SK-N-SH (cell line): ENCODE results near the gene PHF12. TPM values are rescaled to one million over a fixed set of nuclear protein-coding genes. Genes with fewer than 3 reads are reported as not detected.

Experiments used
- CTCF ChIA-PET: fragments of 300-600, 350-600 bp; formaldehyde crosslinking; extraction: SDS; loops from one replicate; lab custom pipeline; 2021; lab: Yijun Ruan, JAX
- POLR2A ChIA-PET: fragments of 350-600 bp; sonication (Branson Sonifier 250); formaldehyde crosslinking; extraction: SDS; loops from one replicate; lab custom pipeline; 2020; ENCODE audit warnings: antibody characterized with exemption, inconsistent platforms; lab: Yijun Ruan, JAX
- DNase-seq: peaks from one replicate; pipeline ENCODE4 v3.0.0; 2012
- H2AFZ ChIP-seq: fragments of 200-600 bp; sonication (generic); 2 replicates; pipeline ENCODE4 v1.8.1; 2016; ENCODE audit warnings: antibody characterized with exemption, mild to moderate bottlenecking, low read depth
- H3F3A ChIP-seq: fragments of 200-600 bp; sonication (generic); replicated peaks from 2 replicates; pipeline ENCODE3; 2016; ENCODE audit warnings: antibody characterized with exemption, mild to moderate bottlenecking; ENCODE audit not compliant: insufficient read depth
- H3K27ac ChIP-seq, 2 experiments: fragments of 200-500 bp in 1 of 2; fragments of 200-600 bp in 1 of 2; sonication (Bioruptor generic) in 1 of 2; sonication (generic), shearing (Covaris generic) in 1 of 2; 2 replicates each; pipeline versions ENCODE4 v1.5.1 to v1.6.1; 2014 to 2016; ENCODE audit warnings: low read depth in 2 of 2, inconsistent platforms in 1 of 2, low read length in 1 of 2, mild to moderate bottlenecking in 1 of 2, mixed read lengths in 1 of 2
- H3K27me3 ChIP-seq: fragments of 200-600 bp; sonication (generic), shearing (Covaris generic); 2 replicates; pipeline ENCODE4 v1.6.1; 2016; ENCODE audit warnings: mixed run types; ENCODE audit not compliant: insufficient read depth
- H3K36me3 ChIP-seq, 2 experiments: fragments of 200-500 bp in 1 of 2; fragments of 200-600 bp in 1 of 2; sonication (Bioruptor generic) in 1 of 2; sonication (generic) in 1 of 2; replicated peaks in 1 of 2; 2 replicates each; pipeline versions ENCODE3 to v1.5.1; 2014 to 2016; ENCODE audit warnings: low read length in 1 of 2, mild to moderate bottlenecking in 1 of 2; ENCODE audit not compliant: insufficient read depth in 2 of 2, control insufficient read depth in 1 of 2
- H3K4me1 ChIP-seq, 2 experiments: fragments of 200-500 bp in 1 of 2; fragments of 200-600 bp in 1 of 2; sonication (Bioruptor generic) in 1 of 2; sonication (generic), shearing (Covaris generic) in 1 of 2; 2 replicates each; pipeline versions ENCODE4 v1.5.1 to v1.6.1; 2014 to 2016; ENCODE audit warnings: low read depth in 1 of 2, low read length in 1 of 2, mixed run types in 1 of 2; ENCODE audit not compliant: insufficient read depth in 2 of 2, control insufficient read depth in 1 of 2
- H3K4me2 ChIP-seq: fragments of 200-600 bp; sonication (generic), shearing (Covaris generic); 2 replicates; pipeline ENCODE4 v1.6.1; 2017; ENCODE audit warnings: mixed run types
- H3K4me3 ChIP-seq, 2 experiments: fragments of 200-500 bp in 1 of 2; fragments of 200-600 bp in 1 of 2; sonication (Bioruptor generic) in 1 of 2; sonication (generic), shearing (Covaris generic) in 1 of 2; 2 replicates each; pipeline versions ENCODE4 v1.5.1 to v1.8.1; 2014 to 2016; ENCODE audit warnings: low read depth in 2 of 2, inconsistent platforms in 1 of 2, low read length in 1 of 2, mild to moderate bottlenecking in 1 of 2, mixed read lengths in 1 of 2, moderate library complexity in 1 of 2
- H3K79me2 ChIP-seq: fragments of 200-600 bp; sonication (generic); 2 replicates; pipeline ENCODE4 v1.8.1; 2017; ENCODE audit warnings: mild to moderate bottlenecking; ENCODE audit not compliant: insufficient read depth
- H3K9ac ChIP-seq: fragments of 200-600 bp; sonication (generic); 2 replicates; pipeline ENCODE4 v1.6.1; 2017; ENCODE audit warnings: mixed run types
- H3K9me2 ChIP-seq: fragments of 200-600 bp; sonication (generic); 2 replicates; pipeline ENCODE4 v1.6.1; 2017; ENCODE audit warnings: mixed run types
- H3K9me3 ChIP-seq: fragments of 200-600 bp; sonication (generic); 2 replicates; pipeline ENCODE4 v1.6.1; 2017; ENCODE audit warnings: mixed run types, mild to moderate bottlenecking, moderate library complexity
- H4K20me1 ChIP-seq: fragments of 200-600 bp; sonication (generic); 2 replicates; pipeline ENCODE4 v1.6.1; 2017; ENCODE audit warnings: mild to moderate bottlenecking, mixed run types; ENCODE audit not compliant: insufficient read depth
- CHD2 ChIP-seq: fragments of 150-350 bp; IDR thresholded peaks from 2 replicates; pipeline ENCODE4 v1.6.1; 2018; ENCODE audit warnings: low read length; ENCODE audit not compliant: partially characterized antibody
- ELF1 ChIP-seq: IDR thresholded peaks from 2 replicates; pipeline ENCODE4 v1.4.0; 2012
- EP300 ChIP-seq, 2 experiments: IDR thresholded peaks; 2 replicates each; pipeline versions ENCODE4 v1.4.0 to v1.6.1; 2012; ENCODE audit warnings: borderline replicate concordance in 1 of 2, low read depth in 1 of 2, low read length in 1 of 2
- FOSL2 ChIP-seq: IDR thresholded peaks from 2 replicates; pipeline ENCODE4 v1.4.0; 2012; ENCODE audit warnings: low read depth, mild to moderate bottlenecking, moderate library complexity, borderline replicate concordance
- FOXJ3 ChIP-seq: sonication (generic); formaldehyde crosslinking; IDR thresholded peaks from 2 replicates; pipeline ENCODE4 v1.5.1; 2020; ENCODE audit warnings: mild to moderate bottlenecking, missing genetic modification reagents
- FOXM1 ChIP-seq: IDR thresholded peaks from 2 replicates; pipeline ENCODE4 v1.4.0; 2012; ENCODE audit warnings: low read depth, mild to moderate bottlenecking
- IRF3 ChIP-seq: fragments of 150-350 bp; IDR thresholded peaks from 2 replicates; pipeline ENCODE4 v1.6.1; 2016; ENCODE audit warnings: mild to moderate bottlenecking, low read depth, low read length
- MAX ChIP-seq: IDR thresholded peaks from 2 replicates; pipeline ENCODE4 v1.4.0; 2012; ENCODE audit warnings: low read depth
- MEF2A ChIP-seq: IDR thresholded peaks from 2 replicates; pipeline ENCODE4 v1.4.0; 2012; ENCODE audit warnings: low read depth, borderline replicate concordance
- MXI1 ChIP-seq: IDR thresholded peaks from 2 replicates; pipeline ENCODE4 v1.6.1; 2012; ENCODE audit warnings: mild to moderate bottlenecking, low read depth, low read length, improper control_type of control experiment
- NFIC ChIP-seq: IDR thresholded peaks from 2 replicates; pipeline ENCODE4 v1.4.0; 2012; ENCODE audit warnings: borderline replicate concordance
- PBX3 ChIP-seq: IDR thresholded peaks from 2 replicates; pipeline ENCODE4; 2012
- RCOR1 ChIP-seq: fragments of 150-350 bp; IDR thresholded peaks from 2 replicates; pipeline ENCODE4 v1.6.1; 2017; ENCODE audit warnings: antibody characterized with exemption, low read length
- RFX5 ChIP-seq: IDR thresholded peaks from 2 replicates; pipeline ENCODE4 v1.6.1; 2012; ENCODE audit warnings: mild to moderate bottlenecking, improper control_type of control experiment, low read length
- RXRA ChIP-seq: IDR thresholded peaks from 2 replicates; pipeline ENCODE4 v1.4.0; 2012; ENCODE audit warnings: low read depth, mild to moderate bottlenecking, borderline replicate concordance
- SIN3A ChIP-seq: IDR thresholded peaks from 2 replicates; pipeline ENCODE4 v1.6.1; 2012; ENCODE audit warnings: low read depth, mild to moderate bottlenecking, low read length, moderate library complexity, borderline replicate concordance
- TCF12 ChIP-seq: IDR thresholded peaks from 2 replicates; pipeline ENCODE4 v1.4.0; 2012
- TEAD4 ChIP-seq: IDR thresholded peaks from 2 replicates; pipeline ENCODE4 v1.4.0; 2012; ENCODE audit warnings: mild to moderate bottlenecking, borderline replicate concordance; ENCODE audit not compliant: insufficient read depth
- USF1 ChIP-seq: IDR thresholded peaks from 2 replicates; pipeline ENCODE4 v1.4.0; 2012; ENCODE audit warnings: low read depth, borderline replicate concordance
- USF2 ChIP-seq: fragments of 150-350 bp; IDR thresholded peaks from 2 replicates; pipeline ENCODE4 v1.6.1; 2017; ENCODE audit warnings: antibody characterized with exemption, low read length, low read depth, borderline replicate concordance
- WGBS: methylation state at CpG from one replicate; pipeline ENCODE4 v1.1.6; 2017; ENCODE audit warnings: low lambda C conversion rate; 5-methylcytosine and 5-hydroxymethylcytosine counted together
- polyA plus RNA-seq, 3 experiments: library from polyadenylated mRNA; depleted of rRNA; stranded (reverse); fragments of >200 nt; gene quantifications; 2 replicates each; pipeline ENCODE4 v1.2.3, GENCODE V29; 2012

Gene PHF12
- polyA plus RNA-seq, 1 of the 3 experiments (the other 2 are of a cell fraction) = 24.0 TPM

- peaks cover 20 to 26% of the 10 kb centered on the region in 2 experiments for H3K4me1 ChIP-seq
- H3K27ac ChIP-seq = peak overlapping the region; percentile 88 to 99
- peak overlapping the region; percentile 90 for H3K9ac ChIP-seq
- no peaks in the 10 kb centered on the region for H3K9me3 ChIP-seq
- peaks cover 56% of the 10 kb centered on the region for H3F3A ChIP-seq
- 28% methylated on average over 4 of the region's 4 CpGs for WGBS
- ChIA-PET POLR2A (interaction anchor here (1.2 kb wide), 1 partner anchor 287 kb away, joined by 3 read pairs; the partner anchor contains the start of genes SDF2 and SUPT6H), CTCF (interaction anchor here (0.7 to 3.3 kb wide), 8 partner anchors 25 to 221 kb away, joined by 3 to 20 read pairs (median 4); partner anchors contain the start of gene TLCD1)
- H3K36me3 ChIP-seq = peaks cover 8 to 17% of the 10 kb centered on the region in 2 experiments
- H2AFZ ChIP-seq = no peak overlapping the region
- no peaks in the 10 kb centered on the region for H3K27me3 ChIP-seq
- TF ChIP-seq USF1 (no peak), RXRA (no peak), PBX3 (no peak), MAX (no peak), RFX5 (no peak), FOXJ3 (CRISPR knock-in tag) (no peak), FOXM1 (no peak), USF2 (no peak)
- H3K4me3 ChIP-seq = peak overlapping the region; percentile 83 to 93
- H4K20me1 ChIP-seq = peaks cover 16% of the 10 kb centered on the region
- H3K9me2 ChIP-seq = no peaks in the 10 kb centered on the region
- no peak for DNase-seq
- peak overlapping the region; percentile 87 for H3K4me2 ChIP-seq
- H3K79me2 ChIP-seq = peaks cover 73% of the 10 kb centered on the region
These were observed 3.0 kb downstream of the PHF12 start for GRCh38 chr17:28948342-28948741.

- Histone ChIP-seq H4K20me1 (peaks cover 16% of the 10 kb centered on the region), H3K27me3 (no peaks in the 10 kb centered on the region), H3K27ac (peak overlapping the region; percentile 88 to 99; a peak in 3 of 4 replicates), H3K36me3 (peaks cover 14 to 23% of the 10 kb centered on the region in 2 experiments), H3F3A (peaks cover 49% of the 10 kb centered on the region), H3K79me2 (peaks cover 80% of the 10 kb centered on the region), H3K9ac (peak overlapping the region; percentile 90), H3K4me3 (peak overlapping the region in 1 of 2 experiments; percentile 83; a peak in 2 of 4 replicates), H3K4me1 (peaks cover 13 to 20% of the 10 kb centered on the region in 2 experiments; a peak in 3 of 4 replicates), H2AFZ (no peak overlapping the region), H3K9me3 (no peaks in the 10 kb centered on the region), H3K9me2 (no peaks in the 10 kb centered on the region), H3K4me2 (peak overlapping the region; percentile 87)
- WGBS = 78% methylated on average over 3 of the region's 3 CpGs
- DNase-seq = no peak
- POLR2A ChIA-PET = no interaction called here
- TF ChIP-seq RXRA (no peak), EP300 (IDR thresholded peaks at IDR 0.05; ENCODE audit: borderline replicate concordance in 1 of 2, low read depth in 1 of 2, low read length in 1 of 2) (no peak), CHD2 (no peak), TCF12 (no peak), PBX3 (no peak), SIN3A (no peak), ELF1 (no peak), NFIC (no peak), MEF2A (no peak), RCOR1 (no peak), USF1 (no peak), FOSL2 (no peak), TEAD4 (no peak), IRF3 (no peak), MXI1 (no peak)
- CTCF ChIA-PET = interaction anchor here (0.7 to 3.3 kb wide), 4 partner anchors 35 to 221 kb away, joined by 3 to 20 read pairs (median 7); partner anchors contain the start of gene TLCD1
These were observed 3.7 kb downstream of the PHF12 start for GRCh38 chr17:28947639-28948038.
